Measurements from ENCODE around the gene ARL16.

ARL16 gene

GRCh38 chr17:81638683-81639082 lies 44.9 kb downstream of the ARL16 start:
- DNase-seq, result no peak

- DNase-seq, result peak; percentile 45
These were observed 46.9 kb downstream of the ARL16 start, which contains the start of the genes NPLOC4 and TSPAN10 for GRCh38 chr17:81636505-81637288. Gene NPLOC4, minus strand, starts transcription at chr17:81637112. Its CDS starts 182 bp downstream, at chr17:81636930. Gene TSPAN10, plus strand, starts transcription at chr17:81637196. Its CDS starts 5,217 bp downstream, at chr17:81642413.

GRCh38 chr17:81635973-81636504 lies 47.6 kb downstream of the ARL16 start:
- DNase-seq, result no peak

- no peak for DNase-seq
These were observed 48.2 kb downstream of the ARL16 start for GRCh38 chr17:81635431-81635830.

- DNase-seq, result no peak
These were observed 52.1 kb downstream of the ARL16 start for GRCh38 chr17:81631482-81631881.
